ENCODE measurements around the gene SUGCT. TPM values are rescaled to one million over a fixed set of nuclear protein-coding genes. Genes with fewer than 3 reads are reported as not detected.

The SUGCT gene
- total RNA-seq, 1 donor from 2014 or later: 1.6 TPM

DNA sequence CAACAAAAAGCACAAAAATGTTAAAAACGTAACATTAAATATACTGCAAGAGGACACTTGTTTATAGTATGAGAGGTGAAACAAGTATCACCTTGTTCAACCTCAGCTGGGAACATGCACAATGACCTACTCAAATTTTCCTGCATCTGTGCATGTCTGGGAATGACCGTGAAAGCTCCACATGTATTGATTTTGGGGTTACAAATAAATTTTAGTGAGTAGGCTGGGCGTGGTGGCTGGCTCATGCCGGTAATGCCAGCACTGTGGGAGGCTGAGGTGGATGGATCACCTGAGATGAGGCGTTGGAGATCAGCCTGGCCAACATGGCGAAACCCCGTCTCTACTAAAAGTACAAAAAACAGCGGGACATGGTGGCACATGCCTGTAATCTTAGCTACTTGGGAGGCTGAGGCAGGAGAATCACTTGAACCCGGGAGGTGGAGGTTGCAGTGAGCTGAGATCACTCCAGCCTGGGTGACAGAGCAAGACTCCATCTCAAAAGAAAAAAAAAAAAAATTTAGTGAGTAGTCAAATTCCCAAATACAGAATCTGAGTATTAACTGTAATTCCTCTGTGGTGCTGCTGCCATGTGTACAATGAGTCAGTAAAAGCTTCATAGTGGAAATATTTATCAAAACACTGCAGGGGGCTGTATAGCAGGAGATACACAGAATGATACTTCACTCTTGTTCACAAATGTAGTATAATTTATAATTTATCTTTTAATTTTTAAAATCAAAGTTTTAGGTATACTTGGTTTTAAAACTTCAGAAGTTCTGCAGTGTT is 41.1 kb downstream of the SUGCT start:
- H3K27me3 Mint-ChIP-seq (ENCODE audit: unreplicated experiment): no peaks in the 10 kb centered on the region
- H3K36me3 Mint-ChIP-seq (ENCODE audit: low read depth, unreplicated experiment): no peaks in the 10 kb centered on the region
- TF ChIP-seq, protein P1, sequence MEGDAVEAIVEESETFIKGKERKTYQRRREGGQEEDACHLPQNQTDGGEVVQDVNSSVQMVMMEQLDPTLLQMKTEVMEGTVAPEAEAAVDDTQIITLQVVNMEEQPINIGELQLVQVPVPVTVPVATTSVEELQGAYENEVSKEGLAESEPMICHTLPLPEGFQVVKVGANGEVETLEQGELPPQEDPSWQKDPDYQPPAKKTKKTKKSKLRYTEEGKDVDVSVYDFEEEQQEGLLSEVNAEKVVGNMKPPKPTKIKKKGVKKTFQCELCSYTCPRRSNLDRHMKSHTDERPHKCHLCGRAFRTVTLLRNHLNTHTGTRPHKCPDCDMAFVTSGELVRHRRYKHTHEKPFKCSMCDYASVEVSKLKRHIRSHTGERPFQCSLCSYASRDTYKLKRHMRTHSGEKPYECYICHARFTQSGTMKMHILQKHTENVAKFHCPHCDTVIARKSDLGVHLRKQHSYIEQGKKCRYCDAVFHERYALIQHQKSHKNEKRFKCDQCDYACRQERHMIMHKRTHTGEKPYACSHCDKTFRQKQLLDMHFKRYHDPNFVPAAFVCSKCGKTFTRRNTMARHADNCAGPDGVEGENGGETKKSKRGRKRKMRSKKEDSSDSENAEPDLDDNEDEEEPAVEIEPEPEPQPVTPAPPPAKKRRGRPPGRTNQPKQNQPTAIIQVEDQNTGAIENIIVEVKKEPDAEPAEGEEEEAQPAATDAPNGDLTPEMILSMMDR (IDR thresholded peaks at IDR 0.05; ENCODE audit: unreplicated experiment): no peak
- H3K4me1 Mint-ChIP-seq (ENCODE audit: unreplicated experiment): no peaks in the 10 kb centered on the region
- H3K9me3 Mint-ChIP-seq (ENCODE audit: unreplicated experiment): no peaks in the 10 kb centered on the region
- H3K4me3 Mint-ChIP-seq (ENCODE audit: unreplicated experiment): no peak overlapping the region
- no peak for DNase-seq (ENCODE audit: low spot score)
- H3K27ac Mint-ChIP-seq (ENCODE audit: unreplicated experiment): no peak overlapping the region

DNA sequence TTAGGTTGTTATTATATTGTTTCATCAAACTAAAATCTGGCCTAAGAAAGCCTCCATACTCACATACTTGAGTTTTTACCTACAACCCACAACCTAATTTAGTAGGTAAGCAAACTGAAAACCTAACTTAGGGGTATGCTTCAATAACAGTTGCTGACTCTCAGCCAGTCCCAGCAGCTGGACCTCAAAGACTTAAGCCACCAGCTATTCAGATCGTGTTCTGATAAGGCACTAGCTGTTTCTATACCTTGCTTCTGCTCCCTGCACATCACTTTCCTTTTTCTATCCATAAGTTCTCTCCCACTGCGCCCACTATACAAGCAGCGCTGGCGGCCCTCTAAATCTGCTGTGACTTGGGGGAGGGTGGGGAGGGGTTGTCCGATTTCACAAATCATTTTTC is 42.3 kb downstream of the SUGCT start:
- Mint-ChIP-seq H3K9me3 (ENCODE audit: unreplicated experiment) (no peaks in the 10 kb centered on the region), H3K4me3 (ENCODE audit: unreplicated experiment) (no peak overlapping the region), H3K4me1 (ENCODE audit: unreplicated experiment) (no peaks in the 10 kb centered on the region), H3K27me3 (ENCODE audit: unreplicated experiment) (no peaks in the 10 kb centered on the region), H3K27ac (ENCODE audit: unreplicated experiment) (no peak overlapping the region), H3K36me3 (ENCODE audit: low read depth, unreplicated experiment) (no peaks in the 10 kb centered on the region)
- TF ChIP-seq, protein P1 (IDR thresholded peaks at IDR 0.05; ENCODE audit: unreplicated experiment): no peak
- DNase-seq (ENCODE audit: low spot score): no peak

DNA sequence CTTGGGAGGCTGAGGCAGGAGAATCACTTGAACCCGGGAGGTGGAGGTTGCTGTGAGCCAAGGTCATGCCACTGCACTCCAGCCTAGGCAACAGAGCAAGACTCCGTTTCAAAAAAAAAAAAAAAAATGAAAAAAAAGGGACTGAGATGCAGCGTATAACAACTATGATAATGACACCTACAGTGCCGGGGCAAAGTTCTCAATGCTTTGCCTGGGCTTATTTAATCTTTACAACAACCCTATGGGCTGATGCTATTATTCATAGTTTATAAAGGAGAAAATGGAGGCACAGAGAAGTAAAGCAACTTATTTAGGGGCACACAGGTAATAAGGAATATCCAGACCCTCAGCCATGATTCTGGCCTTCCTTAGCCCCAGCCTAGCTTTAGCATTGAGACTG is 47.6 kb downstream of the SUGCT start:
- H3K27ac Mint-ChIP-seq (ENCODE audit: unreplicated experiment): no peak overlapping the region
- no peaks in the 10 kb centered on the region for H3K9me3 Mint-ChIP-seq (ENCODE audit: unreplicated experiment)

DNA sequence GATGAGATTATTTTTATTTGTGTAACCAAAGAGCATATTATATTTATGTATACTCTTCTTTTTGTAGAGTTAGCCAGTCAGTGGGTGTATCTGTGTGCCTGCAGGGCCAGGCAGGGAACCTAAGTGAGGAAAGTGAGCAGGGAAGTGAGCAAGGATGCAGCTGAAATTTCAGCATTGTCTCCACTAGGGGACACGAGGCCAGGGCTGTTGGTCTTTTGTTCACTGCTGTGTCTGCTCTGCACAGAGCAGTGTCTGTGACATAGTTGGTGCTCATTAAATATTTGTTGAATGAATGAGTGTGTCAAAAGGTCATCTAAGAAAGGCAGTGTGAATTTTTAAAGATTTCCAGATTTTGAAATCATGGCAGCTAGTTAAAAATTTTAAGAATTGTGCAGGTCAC is 51.8 kb downstream of the SUGCT start:
- Mint-ChIP-seq H3K27ac (ENCODE audit: unreplicated experiment) (no peak overlapping the region), H3K36me3 (ENCODE audit: low read depth, unreplicated experiment) (no peaks in the 10 kb centered on the region), H3K4me1 (ENCODE audit: unreplicated experiment) (no peaks in the 10 kb centered on the region), H3K4me3 (ENCODE audit: unreplicated experiment) (no peak overlapping the region), H3K9me3 (ENCODE audit: unreplicated experiment) (no peaks in the 10 kb centered on the region), H3K27me3 (ENCODE audit: unreplicated experiment) (no peaks in the 10 kb centered on the region)
- TF ChIP-seq, protein P1 (IDR thresholded peaks at IDR 0.05; ENCODE audit: unreplicated experiment): no peak
- no peak for DNase-seq (ENCODE audit: low spot score)

More for the DNA sequence above, 47.6 kb downstream of the SUGCT start:
- no peaks in the 10 kb centered on the region for H3K27me3 Mint-ChIP-seq (ENCODE audit: unreplicated experiment)
- DNase-seq (ENCODE audit: low spot score): no peak
- no peak overlapping the region for H3K4me3 Mint-ChIP-seq (ENCODE audit: unreplicated experiment)
- H3K4me1 Mint-ChIP-seq (ENCODE audit: unreplicated experiment): no peaks in the 10 kb centered on the region
- TF ChIP-seq, protein P1 (IDR thresholded peaks at IDR 0.05; ENCODE audit: unreplicated experiment): no peak
- H3K36me3 Mint-ChIP-seq (ENCODE audit: low read depth, unreplicated experiment): no peaks in the 10 kb centered on the region

DNA sequence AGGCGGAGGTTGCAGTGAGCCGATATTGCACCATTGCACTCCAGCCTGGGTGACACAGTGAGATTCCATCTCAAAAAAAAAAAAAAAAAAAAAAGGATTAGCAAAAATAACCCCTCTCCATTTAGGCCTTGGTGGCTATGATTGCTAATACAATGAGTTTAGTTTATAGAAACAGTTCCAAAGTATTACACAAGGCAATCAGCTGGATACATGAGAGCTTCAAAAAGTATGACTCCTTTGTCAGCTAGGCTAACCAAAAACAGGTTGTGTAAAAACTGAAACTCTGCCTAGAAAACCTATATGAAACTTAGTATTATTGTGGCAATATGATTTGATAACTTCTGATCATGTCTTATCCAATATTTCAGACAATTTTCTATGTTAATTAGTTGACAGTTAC is 57.2 kb downstream of the SUGCT start:
- no peak for DNase-seq (ENCODE audit: low spot score)
- Mint-ChIP-seq H3K36me3 (ENCODE audit: low read depth, unreplicated experiment) (no peaks in the 10 kb centered on the region), H3K4me3 (ENCODE audit: unreplicated experiment) (no peak overlapping the region), H3K27me3 (ENCODE audit: unreplicated experiment) (no peaks in the 10 kb centered on the region), H3K27ac (ENCODE audit: unreplicated experiment) (no peak overlapping the region), H3K4me1 (ENCODE audit: unreplicated experiment) (no peaks in the 10 kb centered on the region), H3K9me3 (ENCODE audit: unreplicated experiment) (no peaks in the 10 kb centered on the region)
- TF ChIP-seq, protein P1 (IDR thresholded peaks at IDR 0.05; ENCODE audit: unreplicated experiment): no peak

Data from endothelial cell (in vitro differentiated cells).